ENCODE results near the gene KCNAB2.

The KCNAB2 gene

DNA sequence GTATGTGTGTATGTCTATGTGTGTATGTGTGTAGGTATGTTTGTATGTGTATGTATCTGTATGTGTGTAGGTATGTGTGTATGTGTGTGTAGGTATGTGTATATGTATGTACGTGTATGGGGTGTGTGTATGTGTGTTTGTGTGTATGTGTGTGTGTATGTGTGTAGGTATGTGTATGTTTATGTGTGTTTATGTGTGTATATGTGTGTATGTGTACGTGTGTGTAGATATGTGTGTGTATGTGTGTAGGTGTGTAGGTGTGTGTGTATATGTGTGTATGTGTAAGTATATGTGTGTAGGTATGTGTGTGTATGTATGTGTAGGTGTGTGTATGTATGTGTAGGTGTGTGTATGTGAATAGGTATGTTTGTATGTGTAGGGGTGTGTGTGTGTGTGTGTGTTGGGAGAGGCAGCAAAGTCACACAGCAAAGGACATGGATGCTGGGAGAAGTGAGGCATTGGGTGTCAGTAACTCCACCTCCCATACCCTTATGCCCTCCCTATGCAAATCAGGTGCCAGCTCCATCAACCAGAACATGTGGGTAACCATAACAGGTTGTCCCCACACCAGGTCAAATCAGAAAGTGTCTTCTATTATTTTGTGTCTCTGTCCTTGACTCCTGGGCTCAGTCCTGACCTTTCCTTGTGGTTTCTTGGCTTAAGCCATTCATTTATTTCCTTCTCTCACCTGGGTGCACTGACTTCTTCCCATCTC, 15.0 kb upstream of the KCNAB2 start:
- Histone ChIP-seq H3K27me3 (replicated peaks in 2 of 5; ENCODE audit: control insufficient read depth in 4 of 5, insufficient read depth in 5 of 5, low read length in 4 of 5) (no peaks in the 10 kb centered on the region), H3K27ac (ENCODE audit: insufficient read depth in 1 of 2, low read depth in 1 of 2, low read length in 2 of 2, poor library complexity in 1 of 2, severe bottlenecking in 2 of 2) (peak overlapping the region in 1 of 2 experiments; percentile 50), H3K36me3 (ENCODE audit: control insufficient read depth in 4 of 4, insufficient read depth in 4 of 4, low read length in 3 of 4) (peaks cover 0 to 53% (median 19%) of the 10 kb centered on the region in 4 experiments), H3K4me3 (ENCODE audit: control insufficient read depth in 1 of 7, extremely low read depth in 1 of 7, insufficient read depth in 4 of 7, low read depth in 2 of 7, low read length in 6 of 7) (peak overlapping the region in 1 of 7 experiments; percentile 48), H3K9me3 (ENCODE audit: control extremely low read depth in 1 of 5, control insufficient read depth in 4 of 5, insufficient read depth in 2 of 5, low read depth in 1 of 5, low read length in 4 of 5) (no peaks in the 10 kb centered on the region), H3K4me1 (ENCODE audit: control extremely low read depth in 1 of 4, control insufficient read depth in 4 of 4, insufficient read depth in 4 of 4, low read length in 3 of 4) (peaks cover 9 to 78% (median 74%) of the 10 kb centered on the region in 4 experiments)
- POLR2A ChIA-PET, result interaction anchor here (0.6 kb wide), 1 partner anchor 46 kb away, joined by 3 read pairs; no protein-coding TSS in a partner anchor
- 83% methylated on average over 2 of the region's 2 CpGs for WGBS (ENCODE audit: insufficient coverage)
- DNase-seq, result peak in 1 of 3 donors; percentile 19
- CTCF ChIA-PET, result no interaction called here

DNA sequence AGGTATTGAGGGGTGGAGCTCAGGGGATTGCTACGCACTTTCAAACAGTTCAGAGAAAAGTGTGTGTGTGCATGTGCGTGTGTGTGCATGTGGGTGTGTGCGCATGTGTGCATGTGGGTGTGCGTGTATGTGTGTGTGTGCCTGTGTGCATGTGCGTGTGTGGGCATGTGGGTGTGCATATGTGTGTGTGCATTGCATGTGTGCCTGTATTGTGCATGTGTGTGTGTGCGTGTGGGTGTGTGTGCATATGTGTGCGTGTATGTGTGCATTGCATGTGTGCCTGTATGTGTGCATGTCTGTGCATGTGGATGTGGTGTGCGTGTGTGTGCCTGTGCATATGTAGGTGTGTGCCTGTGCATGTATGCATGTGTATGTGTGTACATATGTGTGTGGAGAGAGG, 12.6 kb upstream of the KCNAB2 start:
- Histone ChIP-seq H3K4me1 (ENCODE audit: control extremely low read depth in 1 of 4, control insufficient read depth in 4 of 4, insufficient read depth in 4 of 4, low read length in 3 of 4) (peaks cover 5 to 75% (median 64%) of the 10 kb centered on the region in 4 experiments), H3K9me3 (ENCODE audit: control extremely low read depth in 1 of 5, control insufficient read depth in 4 of 5, insufficient read depth in 2 of 5, low read depth in 1 of 5, low read length in 4 of 5) (no peaks in the 10 kb centered on the region), H3K27me3 (replicated peaks in 2 of 5; ENCODE audit: control insufficient read depth in 4 of 5, insufficient read depth in 5 of 5, low read length in 4 of 5) (no peaks in the 10 kb centered on the region), H3K27ac (ENCODE audit: insufficient read depth in 1 of 2, low read depth in 1 of 2, low read length in 2 of 2, poor library complexity in 1 of 2, severe bottlenecking in 2 of 2) (no peak overlapping the region), H3K36me3 (ENCODE audit: control insufficient read depth in 4 of 4, insufficient read depth in 4 of 4, low read length in 3 of 4) (peaks cover 0 to 71% (median 22%) of the 10 kb centered on the region in 4 experiments), H3K4me3 (ENCODE audit: control insufficient read depth in 1 of 7, extremely low read depth in 1 of 7, insufficient read depth in 4 of 7, low read depth in 2 of 7, low read length in 6 of 7) (no peak overlapping the region)
- WGBS (ENCODE audit: insufficient coverage), result 98% methylated on average over 4 of the region's 8 CpGs
- peak in 1 of 3 donors; percentile 19 for DNase-seq
- CTCF ChIA-PET, result interaction anchor here (0.9 to 2.4 kb wide), 3 partner anchors 9 to 39 kb away, joined by 3 to 9 read pairs (median 3); no protein-coding TSS in a partner anchor
- POLR2A ChIA-PET, result interaction anchor here (1.2 kb wide), 1 partner anchor 41 kb away, joined by 3 read pairs; the partner anchor contains the start of gene NPHP4

DNA sequence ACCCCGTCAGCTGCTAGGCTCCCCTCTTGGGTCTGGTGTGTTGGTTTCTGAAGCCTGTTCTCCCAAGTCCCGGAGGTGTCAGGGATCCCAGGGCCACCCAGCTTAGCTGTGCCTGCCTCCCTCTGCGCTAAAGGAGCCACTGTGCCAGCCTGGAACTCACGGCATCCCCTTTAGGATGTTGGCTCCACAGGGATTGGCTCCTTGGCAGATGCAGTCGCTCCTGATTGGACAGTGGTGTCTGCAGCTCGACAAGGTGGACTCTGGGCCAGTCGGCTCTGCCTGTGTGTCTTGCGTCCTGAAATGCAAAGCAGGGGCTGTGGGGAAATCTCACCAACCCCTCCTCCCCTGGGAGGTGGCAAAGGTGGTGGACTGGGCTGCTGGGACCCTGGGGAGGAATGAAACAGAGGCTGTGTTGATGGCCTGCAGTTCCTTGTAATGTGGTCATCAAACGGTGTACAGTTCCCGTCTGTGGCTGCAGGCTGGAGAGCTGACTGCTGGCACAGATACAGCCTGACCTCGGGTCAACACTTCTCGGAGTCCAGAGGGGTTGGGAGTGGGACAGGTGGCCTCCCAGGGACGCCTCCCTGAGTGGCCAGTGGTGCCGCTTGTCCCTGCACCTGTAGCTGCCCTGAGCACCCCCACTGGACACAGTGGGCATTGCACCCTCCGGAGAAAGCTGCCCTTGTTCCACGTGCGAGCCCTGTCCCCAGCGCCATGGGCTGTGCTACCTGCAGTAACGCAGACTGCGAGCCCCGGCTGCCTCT, 11.5 kb upstream of the KCNAB2 start:
- POLR2A ChIA-PET, result interaction anchor here (0.6 kb wide), 1 partner anchor 26 kb away, joined by 3 read pairs; no protein-coding TSS in a partner anchor

DNA sequence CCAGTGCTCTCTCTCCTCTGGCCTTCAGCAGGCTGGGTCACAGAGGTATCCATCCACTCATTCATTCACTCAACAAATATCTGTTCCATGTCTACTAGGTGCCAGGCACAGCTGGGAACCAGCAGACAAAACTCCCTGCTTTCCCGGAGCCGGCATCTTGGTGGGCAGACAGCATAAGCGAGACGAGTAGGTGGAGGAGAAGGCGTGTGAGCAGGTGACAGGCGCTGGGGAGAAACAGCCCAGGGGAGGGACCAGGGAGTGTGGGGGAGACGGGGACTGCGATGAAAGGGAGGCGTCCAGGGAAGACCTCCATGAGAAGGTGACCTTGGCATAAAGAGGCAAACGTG, 11.0 kb upstream of the KCNAB2 start:
- WGBS (ENCODE audit: insufficient coverage), result 99% methylated on average over 10 of the region's 10 CpGs
- no peak overlapping the region for H3K4me3 ChIP-seq (ENCODE audit: control insufficient read depth in 1 of 7, extremely low read depth in 1 of 7, insufficient read depth in 4 of 7, low read depth in 2 of 7, low read length in 6 of 7)
- no peaks in the 10 kb centered on the region for H3K27me3 ChIP-seq (replicated peaks in 2 of 5; ENCODE audit: control insufficient read depth in 4 of 5, insufficient read depth in 5 of 5, low read length in 4 of 5)
- H3K36me3 ChIP-seq (ENCODE audit: control insufficient read depth in 4 of 4, insufficient read depth in 4 of 4, low read length in 3 of 4), result peaks cover 0 to 80% (median 31%) of the 10 kb centered on the region in 4 experiments
- peak overlapping the region; percentile 15 to 45 for H3K27ac ChIP-seq (ENCODE audit: insufficient read depth in 1 of 2, low read depth in 1 of 2, low read length in 2 of 2, poor library complexity in 1 of 2, severe bottlenecking in 2 of 2)
- peaks cover 4 to 59% (median 49%) of the 10 kb centered on the region in 4 experiments for H3K4me1 ChIP-seq (ENCODE audit: control extremely low read depth in 1 of 4, control insufficient read depth in 4 of 4, insufficient read depth in 4 of 4, low read length in 3 of 4)
- ChIA-PET CTCF (interaction anchor here (0.8 to 2.4 kb wide), 9 partner anchors 9 to 51 kb away, joined by 3 to 10 read pairs (median 4); no protein-coding TSS in a partner anchor), POLR2A (interaction anchor here (0.6 kb wide), 1 partner anchor 26 kb away, joined by 3 read pairs; no protein-coding TSS in a partner anchor)
- no peak for DNase-seq
- no peaks in the 10 kb centered on the region for H3K9me3 ChIP-seq (ENCODE audit: control extremely low read depth in 1 of 5, control insufficient read depth in 4 of 5, insufficient read depth in 2 of 5, low read depth in 1 of 5, low read length in 4 of 5)

More for the DNA sequence above, 11.5 kb upstream of the KCNAB2 start:
- peak in 2 of 3 donors; percentile 28 to 38 for DNase-seq
- 88% methylated on average over 19 of the region's 21 CpGs for WGBS (ENCODE audit: insufficient coverage)
- peaks cover 5 to 65% (median 55%) of the 10 kb centered on the region in 4 experiments for H3K4me1 ChIP-seq (ENCODE audit: control extremely low read depth in 1 of 4, control insufficient read depth in 4 of 4, insufficient read depth in 4 of 4, low read length in 3 of 4)
- peak overlapping the region in 1 of 2 experiments; percentile 15 for H3K27ac ChIP-seq (ENCODE audit: insufficient read depth in 1 of 2, low read depth in 1 of 2, low read length in 2 of 2, poor library complexity in 1 of 2, severe bottlenecking in 2 of 2)
- no peak overlapping the region for H3K4me3 ChIP-seq (ENCODE audit: control insufficient read depth in 1 of 7, extremely low read depth in 1 of 7, insufficient read depth in 4 of 7, low read depth in 2 of 7, low read length in 6 of 7)
- H3K36me3 ChIP-seq (ENCODE audit: control insufficient read depth in 4 of 4, insufficient read depth in 4 of 4, low read length in 3 of 4), result peaks cover 0 to 80% (median 29%) of the 10 kb centered on the region in 4 experiments
- no peaks in the 10 kb centered on the region for H3K9me3 ChIP-seq (ENCODE audit: control extremely low read depth in 1 of 5, control insufficient read depth in 4 of 5, insufficient read depth in 2 of 5, low read depth in 1 of 5, low read length in 4 of 5)
- no peaks in the 10 kb centered on the region for H3K27me3 ChIP-seq (replicated peaks in 2 of 5; ENCODE audit: control insufficient read depth in 4 of 5, insufficient read depth in 5 of 5, low read length in 4 of 5)
- CTCF ChIA-PET, result interaction anchor here (0.7 to 2.4 kb wide), 9 partner anchors 9 to 51 kb away, joined by 3 to 10 read pairs (median 4); partner anchors contain the start of gene NPHP4

DNA sequence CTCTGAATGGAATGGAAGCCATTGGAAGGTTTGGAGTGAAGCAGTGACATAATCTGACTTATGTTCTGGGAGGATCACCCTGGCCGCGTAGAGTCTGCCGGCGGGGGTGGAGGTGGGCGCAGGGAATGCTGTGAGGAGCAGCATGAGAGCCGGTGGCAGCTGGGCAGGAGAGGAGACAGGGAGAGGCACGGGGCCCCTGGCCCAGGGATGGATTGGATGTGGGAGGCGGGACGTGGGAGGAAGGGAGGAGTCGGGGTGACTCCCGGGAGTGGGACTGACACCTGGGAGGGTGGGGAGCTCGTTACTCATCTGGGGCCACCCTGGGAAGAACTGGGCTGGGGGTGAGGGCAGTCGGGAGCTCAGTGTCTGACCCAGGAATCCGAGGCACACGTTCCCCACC, 10.4 kb upstream of the KCNAB2 start:
- H3K9me3 ChIP-seq (ENCODE audit: control extremely low read depth in 1 of 5, control insufficient read depth in 4 of 5, insufficient read depth in 2 of 5, low read depth in 1 of 5, low read length in 4 of 5), result no peaks in the 10 kb centered on the region
- H3K4me3 ChIP-seq (ENCODE audit: control insufficient read depth in 1 of 7, extremely low read depth in 1 of 7, insufficient read depth in 4 of 7, low read depth in 2 of 7, low read length in 6 of 7), result no peak overlapping the region
- peaks cover 0 to 80% (median 34%) of the 10 kb centered on the region in 4 experiments for H3K36me3 ChIP-seq (ENCODE audit: control insufficient read depth in 4 of 4, insufficient read depth in 4 of 4, low read length in 3 of 4)
- no peaks in the 10 kb centered on the region for H3K27me3 ChIP-seq (replicated peaks in 2 of 5; ENCODE audit: control insufficient read depth in 4 of 5, insufficient read depth in 5 of 5, low read length in 4 of 5)
- POLR2A ChIA-PET, result no interaction called here
- H3K4me1 ChIP-seq (ENCODE audit: control extremely low read depth in 1 of 4, control insufficient read depth in 4 of 4, insufficient read depth in 4 of 4, low read length in 3 of 4), result peaks cover 2 to 54% (median 43%) of the 10 kb centered on the region in 4 experiments
- 91% methylated on average over 13 of the region's 15 CpGs for WGBS (ENCODE audit: insufficient coverage)
- no peak for DNase-seq
- CTCF ChIA-PET, result interaction anchor here (1.1 to 2.0 kb wide), 4 partner anchors 9 to 22 kb away, joined by 3 to 10 read pairs (median 4); no protein-coding TSS in a partner anchor
- peak overlapping the region in 1 of 2 experiments; percentile 45 for H3K27ac ChIP-seq (ENCODE audit: insufficient read depth in 1 of 2, low read depth in 1 of 2, low read length in 2 of 2, poor library complexity in 1 of 2, severe bottlenecking in 2 of 2)

DNA sequence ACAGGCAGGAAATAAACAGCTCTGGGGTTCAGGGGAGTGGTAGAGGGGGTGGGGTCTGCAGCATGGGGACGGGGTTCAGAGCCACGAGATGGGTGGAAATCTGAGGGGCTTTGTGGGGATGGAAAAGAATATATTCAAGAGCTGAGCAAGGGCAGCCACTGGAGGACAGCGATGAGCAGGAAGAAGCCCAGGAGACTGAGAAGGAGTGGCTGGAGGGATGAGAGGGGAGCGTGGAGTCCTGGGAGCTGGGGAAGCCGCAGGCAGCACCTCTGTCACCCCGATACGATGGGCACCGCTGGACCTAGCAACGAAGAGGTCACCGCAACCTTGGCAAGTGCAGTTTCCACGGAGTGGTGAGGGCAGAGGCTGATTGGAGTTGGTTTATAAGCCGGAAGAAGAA, 10.0 kb upstream of the KCNAB2 start:
- H3K4me1 ChIP-seq (ENCODE audit: control extremely low read depth in 1 of 4, control insufficient read depth in 4 of 4, insufficient read depth in 4 of 4, low read length in 3 of 4), result peaks cover 0 to 49% (median 40%) of the 10 kb centered on the region in 4 experiments
- CTCF ChIA-PET, result interaction anchor here (1.1 to 2.0 kb wide), 4 partner anchors 8 to 40 kb away, joined by 3 to 10 read pairs (median 4); no protein-coding TSS in a partner anchor
- H3K27ac ChIP-seq (ENCODE audit: insufficient read depth in 1 of 2, low read depth in 1 of 2, low read length in 2 of 2, poor library complexity in 1 of 2, severe bottlenecking in 2 of 2), result peak overlapping the region in 1 of 2 experiments; percentile 45
- no peak overlapping the region for H3K4me3 ChIP-seq (ENCODE audit: control insufficient read depth in 1 of 7, extremely low read depth in 1 of 7, insufficient read depth in 4 of 7, low read depth in 2 of 7, low read length in 6 of 7)
- H3K9me3 ChIP-seq (ENCODE audit: control extremely low read depth in 1 of 5, control insufficient read depth in 4 of 5, insufficient read depth in 2 of 5, low read depth in 1 of 5, low read length in 4 of 5), result no peaks in the 10 kb centered on the region
- DNase-seq, result no peak
- whole genome bisulfite sequencing (ENCODE audit: insufficient coverage), result 96% methylated on average over 12 of the region's 12 CpGs
- H3K36me3 ChIP-seq (ENCODE audit: control insufficient read depth in 4 of 4, insufficient read depth in 4 of 4, low read length in 3 of 4), result peaks cover 0 to 84% (median 38%) of the 10 kb centered on the region in 4 experiments
- no peaks in the 10 kb centered on the region for H3K27me3 ChIP-seq (replicated peaks in 2 of 5; ENCODE audit: control insufficient read depth in 4 of 5, insufficient read depth in 5 of 5, low read length in 4 of 5)
- POLR2A ChIA-PET, result no interaction called here

All from common myeloid progenitor, CD34-positive (primary cell).